Measurements from ENCODE around the gene SLFNL1.

Gene SLFNL1

DNA sequence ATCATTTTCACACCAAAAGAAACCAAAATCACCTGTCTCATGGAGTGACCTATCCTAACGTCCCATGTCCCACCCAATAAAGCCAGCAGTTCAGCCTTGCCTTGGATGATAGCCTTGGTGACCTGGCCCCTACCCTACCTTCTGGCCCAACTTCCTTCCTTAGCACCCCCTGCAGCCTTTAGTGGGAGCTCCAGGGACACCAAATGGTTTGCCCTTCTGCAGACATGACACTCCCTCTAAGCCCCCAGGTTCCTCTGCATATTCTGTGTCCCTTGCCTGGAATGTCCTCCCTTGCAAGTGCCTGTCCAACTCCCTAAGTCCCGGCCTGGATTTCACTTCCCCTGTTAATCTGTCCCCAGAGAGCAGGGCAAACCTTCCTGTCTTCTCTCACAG, 2.2 kb downstream of the SLFNL1 start:
- DNase-seq: no peak

DNA sequence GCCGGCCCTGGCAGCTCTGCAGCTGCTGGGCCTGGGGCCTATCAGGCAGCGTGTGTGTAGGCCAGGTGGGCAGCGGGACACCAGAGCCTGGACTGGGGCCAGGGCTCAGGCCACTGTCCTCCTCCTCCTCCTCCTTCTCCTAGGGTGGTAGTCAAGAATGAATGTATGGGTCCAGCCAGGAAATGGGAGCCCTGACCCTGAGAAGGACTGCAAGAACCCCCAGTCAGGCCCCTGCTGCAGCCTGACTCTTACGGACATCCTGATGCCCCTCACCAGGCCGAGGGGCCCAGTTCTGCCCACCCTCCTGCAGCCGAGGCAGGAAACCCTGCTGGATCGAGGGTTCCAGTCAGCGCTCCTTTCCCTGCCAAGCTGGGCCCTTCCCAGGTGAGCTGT, 3.5 kb downstream of the SLFNL1 start:
- no peak for DNase-seq

DNA sequence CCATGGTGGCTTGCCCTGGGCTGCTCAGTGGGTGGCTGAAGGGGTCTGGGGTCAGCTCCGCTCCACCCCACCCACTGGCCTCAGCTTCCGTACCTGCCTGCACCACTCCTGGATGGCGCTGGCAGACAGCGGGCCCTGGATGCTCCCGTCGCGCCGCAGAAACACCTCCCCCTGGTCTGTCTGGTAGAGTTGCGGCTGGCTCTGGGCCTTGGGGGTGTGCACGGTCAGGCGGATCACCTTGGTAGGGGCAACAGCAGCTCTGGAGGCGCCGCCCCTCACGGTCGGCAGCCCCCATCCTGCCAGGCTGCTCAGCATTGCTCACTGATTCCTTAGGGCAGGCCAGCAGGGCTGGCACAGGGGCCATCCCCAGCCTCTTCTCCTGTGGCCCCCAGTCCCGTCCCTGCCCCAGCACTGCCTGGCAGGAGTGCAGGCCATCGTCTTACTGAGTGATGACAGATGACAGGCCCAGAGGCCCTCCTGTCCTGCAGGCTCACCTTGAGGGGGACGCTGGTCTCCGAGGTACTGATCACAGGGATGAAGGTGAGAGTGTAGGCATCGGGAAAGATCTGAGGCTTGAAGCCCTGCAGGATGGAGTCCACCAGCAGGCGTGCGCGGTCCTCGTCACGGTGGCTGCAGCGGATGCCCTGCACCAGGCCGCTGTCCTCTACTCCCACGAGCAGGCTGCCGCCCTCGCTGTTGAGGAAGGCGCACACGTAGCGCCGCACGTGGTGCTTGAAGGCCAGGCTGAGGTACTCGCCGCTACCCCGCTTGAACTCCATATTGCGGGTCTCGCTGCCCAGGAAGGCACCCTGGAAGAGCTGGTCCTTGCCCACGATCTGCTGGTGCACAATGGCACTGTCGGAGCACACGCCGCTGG, 4.1 kb downstream of the SLFNL1 start:
- no peak for DNase-seq

DNA sequence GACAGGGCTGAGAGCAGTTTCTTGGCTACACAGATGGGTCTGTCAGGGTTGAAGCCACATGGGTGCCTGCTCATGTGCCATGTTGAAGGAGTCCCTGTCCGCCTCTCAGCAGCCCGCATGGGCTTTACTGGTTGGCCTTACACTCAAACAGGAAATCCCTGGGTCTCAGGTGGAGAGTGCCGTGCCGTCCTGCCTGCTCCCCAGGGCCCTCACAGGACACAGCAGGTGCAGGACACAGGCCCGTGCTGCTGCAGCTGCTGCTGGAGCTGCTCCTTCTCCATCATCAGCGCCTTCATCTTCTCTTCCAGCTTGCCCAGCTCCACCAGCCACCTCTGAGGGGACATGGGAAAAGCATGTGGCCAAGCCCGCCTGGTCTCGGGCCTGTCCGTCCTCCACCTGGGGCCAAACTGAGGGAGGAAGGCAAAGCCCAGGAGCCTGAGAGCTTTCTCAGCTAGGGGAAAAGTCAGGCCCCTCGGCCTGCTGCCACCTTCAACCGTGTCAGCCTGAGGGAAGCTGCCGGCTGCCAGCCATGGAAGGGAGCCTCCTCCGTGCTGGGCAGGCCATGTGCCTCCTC, 5.5 kb downstream of the SLFNL1 start:
- no peak for DNase-seq

DNA sequence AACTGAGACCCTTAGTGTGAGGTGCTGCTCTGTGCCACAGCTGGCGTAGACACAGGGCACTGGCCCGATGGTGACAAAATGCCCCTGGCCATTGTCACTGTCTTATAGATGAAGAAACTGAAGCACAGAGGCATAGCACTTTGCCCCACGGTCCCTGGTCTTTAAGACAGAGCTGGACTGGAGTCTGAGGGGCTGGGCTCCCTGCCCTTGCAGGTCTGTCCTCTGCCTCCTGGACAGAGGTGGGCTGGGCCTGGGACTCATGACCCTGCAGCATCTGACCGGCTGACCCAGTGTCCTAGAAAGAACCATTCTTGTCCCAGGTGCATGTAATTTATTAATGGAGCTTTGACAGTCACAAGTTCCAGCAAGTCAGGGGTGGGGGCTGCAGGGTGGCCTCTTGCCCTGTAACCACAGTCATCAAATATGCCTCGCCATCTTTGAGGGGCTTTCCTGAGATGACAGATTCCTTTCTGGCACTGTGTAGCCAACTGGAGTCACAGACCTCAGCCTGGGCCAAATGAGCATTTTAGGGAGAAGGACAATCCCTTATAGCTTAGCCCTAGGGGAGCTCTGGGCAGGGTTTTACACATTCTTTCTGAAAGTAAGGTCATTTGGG, 6.1 kb downstream of the SLFNL1 start:
- no peak for DNase-seq

DNA sequence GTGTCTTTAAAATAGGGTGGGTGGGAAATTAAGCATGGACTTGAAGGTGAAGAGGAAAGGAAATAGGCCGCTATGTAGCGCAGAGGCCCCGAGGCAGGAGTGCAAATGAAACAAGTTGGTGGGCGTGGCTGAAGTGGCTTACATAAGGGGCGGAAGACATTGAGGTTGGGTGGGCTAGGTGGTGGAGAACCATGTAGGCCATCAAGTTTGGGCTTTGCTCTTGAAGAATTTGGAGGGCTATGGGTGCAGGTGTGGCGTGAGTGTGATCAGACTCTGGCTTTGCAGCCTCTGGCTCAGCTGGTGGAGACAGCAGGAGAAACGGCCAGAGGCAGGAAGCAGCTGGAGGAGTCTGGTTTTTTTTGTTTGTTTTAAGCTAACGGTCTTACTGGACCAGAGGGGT, 6.7 kb downstream of the SLFNL1 start:
- no peak for DNase-seq

DNA sequence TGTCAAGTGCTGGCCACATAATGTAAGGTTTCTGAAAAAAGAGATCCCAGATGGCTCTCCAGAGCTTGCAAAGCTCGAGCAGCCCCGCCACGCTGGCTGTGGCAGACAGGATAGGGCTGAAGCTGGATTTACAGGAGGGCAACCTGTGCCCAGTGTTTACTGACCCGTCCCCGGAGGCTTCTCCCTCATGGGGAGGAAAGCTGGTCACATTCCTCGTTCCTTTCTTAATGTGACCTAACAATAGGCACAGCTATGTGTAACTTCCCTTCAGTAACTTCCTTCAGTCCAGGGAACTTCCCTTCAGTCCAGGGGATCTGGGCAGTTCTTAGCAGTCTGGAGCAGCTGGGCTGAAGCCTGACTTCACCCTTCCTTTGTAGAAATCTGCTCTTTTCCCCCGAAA, 7.7 kb downstream of the SLFNL1 start:
- peak; percentile 77 to 86 (median 85) for DNase-seq

DNA sequence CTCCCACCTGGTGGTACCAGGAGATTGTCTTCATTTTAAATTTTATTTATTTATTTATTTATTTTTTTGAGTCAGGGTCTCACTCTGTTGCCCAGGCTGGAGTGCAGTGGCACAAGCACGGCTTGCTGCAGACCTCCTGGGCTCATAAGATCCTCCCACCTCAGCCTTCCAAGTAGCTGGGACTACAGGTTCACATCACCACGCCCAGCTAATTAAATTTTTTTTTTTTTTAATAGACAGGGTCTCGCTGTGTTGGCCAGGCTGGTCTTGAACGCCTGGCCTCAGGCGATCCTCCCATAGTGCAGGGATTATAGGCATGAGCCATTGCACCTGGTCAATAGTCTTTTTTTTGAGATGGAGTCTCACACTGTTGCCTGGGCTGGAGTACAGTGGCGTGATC, 8.5 kb downstream of the SLFNL1 start:
- DNase-seq: no peak

DNA sequence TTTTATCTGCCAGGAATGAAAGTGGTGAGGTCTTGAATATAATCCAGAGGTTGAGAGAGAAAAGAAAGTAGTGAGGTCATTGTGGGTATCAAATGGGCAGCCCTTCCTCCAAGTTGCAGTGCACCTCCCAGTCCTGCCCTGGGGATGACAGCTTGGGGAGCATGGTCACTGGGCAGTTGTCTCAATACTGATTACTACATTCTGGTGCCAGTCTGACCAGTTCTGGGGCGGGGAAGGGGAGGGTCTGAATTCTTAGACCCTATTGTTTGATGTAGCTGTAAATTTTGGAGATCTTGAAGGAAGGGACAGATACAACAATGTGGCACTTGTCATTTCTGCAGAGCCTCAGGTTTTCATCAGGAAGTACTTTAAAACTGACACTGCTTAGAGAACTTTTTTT, 11.2 kb downstream of the SLFNL1 start:
- no peak for DNase-seq

DNA sequence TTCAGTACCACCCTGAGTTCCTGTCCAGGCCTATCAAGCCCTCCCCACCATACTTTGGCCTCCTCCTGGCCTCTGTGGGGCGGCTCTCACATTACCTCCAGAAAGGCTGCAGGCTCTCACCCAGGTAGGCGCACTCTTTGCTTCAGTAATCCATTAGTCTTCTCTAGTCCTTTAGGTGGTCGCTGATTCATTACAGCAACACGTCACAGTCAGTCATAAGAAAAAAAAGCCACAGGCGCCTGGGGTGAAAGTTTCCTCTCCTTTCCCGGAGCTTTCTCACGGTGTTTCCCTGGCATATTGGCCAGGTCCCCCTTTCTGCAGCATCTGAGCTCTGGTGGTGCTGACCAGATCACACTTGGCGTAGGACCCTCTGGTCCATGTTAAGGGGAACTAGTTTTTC, 12.1 kb downstream of the SLFNL1 start:
- DNase-seq: no peak

DNA sequence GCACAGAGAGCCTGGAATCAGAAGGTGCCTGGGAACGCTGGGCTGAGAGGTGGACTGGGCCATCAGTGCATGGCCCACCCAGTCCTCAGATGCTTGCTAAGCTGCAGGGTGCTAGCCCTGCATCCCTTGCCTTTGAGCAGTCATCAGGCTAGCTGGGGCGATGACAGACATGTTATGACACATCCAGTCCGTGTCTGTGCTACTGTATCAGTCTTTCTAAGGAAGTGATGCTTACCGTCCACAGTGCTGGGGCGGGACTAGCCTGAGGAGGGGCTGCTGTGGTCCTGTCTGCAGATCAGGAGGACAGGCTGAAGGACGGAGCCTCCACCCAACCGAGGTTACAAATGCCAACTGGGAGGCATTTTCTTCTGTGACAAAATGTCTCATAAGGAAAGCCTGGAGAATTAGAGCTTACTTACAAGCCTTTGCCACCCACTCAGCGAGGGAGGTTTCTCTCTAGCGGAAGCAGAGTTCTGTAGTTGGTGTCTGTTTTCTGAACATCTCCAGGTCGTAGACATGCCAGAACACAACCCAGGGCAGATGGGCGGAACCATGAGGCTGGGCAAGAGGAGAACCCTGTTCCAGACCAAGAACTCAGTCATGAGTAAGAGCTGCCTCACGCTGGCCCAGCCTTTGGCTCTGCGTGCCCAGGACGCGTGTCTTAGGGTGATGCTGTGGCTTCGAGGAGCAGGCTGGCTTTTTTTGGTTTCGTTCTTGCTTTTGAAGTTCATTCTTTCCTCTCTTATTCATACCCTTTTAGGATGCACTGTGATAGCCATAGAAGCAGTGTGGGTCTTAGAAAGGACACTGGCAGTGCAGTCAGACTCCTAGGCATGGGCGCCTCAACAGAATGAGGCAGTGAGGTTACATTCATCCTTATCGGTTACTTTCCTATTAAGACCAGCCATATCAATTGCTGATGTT, 14.3 kb downstream of the SLFNL1 start:
- no peak for DNase-seq

DNA sequence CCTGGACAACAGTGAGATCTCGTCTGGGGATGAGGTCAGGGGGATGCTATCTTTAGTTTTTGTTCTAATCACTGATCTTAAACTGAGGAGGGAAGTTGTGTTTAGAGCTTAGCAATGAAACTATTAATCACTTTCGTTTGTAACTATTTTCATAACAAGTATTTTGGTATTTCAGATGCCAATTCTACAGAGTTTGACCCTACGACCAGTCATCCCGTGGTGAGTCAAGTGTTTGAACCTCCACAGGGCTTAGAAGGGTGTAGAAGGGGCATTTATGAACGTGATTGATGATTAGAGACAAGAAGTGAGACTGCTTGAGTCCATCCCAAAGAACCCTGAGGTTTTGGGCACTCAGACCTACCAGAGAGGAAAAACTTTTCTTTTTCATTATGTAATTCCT, 15.6 kb downstream of the SLFNL1 start:
- DNase-seq: no peak

DNA sequence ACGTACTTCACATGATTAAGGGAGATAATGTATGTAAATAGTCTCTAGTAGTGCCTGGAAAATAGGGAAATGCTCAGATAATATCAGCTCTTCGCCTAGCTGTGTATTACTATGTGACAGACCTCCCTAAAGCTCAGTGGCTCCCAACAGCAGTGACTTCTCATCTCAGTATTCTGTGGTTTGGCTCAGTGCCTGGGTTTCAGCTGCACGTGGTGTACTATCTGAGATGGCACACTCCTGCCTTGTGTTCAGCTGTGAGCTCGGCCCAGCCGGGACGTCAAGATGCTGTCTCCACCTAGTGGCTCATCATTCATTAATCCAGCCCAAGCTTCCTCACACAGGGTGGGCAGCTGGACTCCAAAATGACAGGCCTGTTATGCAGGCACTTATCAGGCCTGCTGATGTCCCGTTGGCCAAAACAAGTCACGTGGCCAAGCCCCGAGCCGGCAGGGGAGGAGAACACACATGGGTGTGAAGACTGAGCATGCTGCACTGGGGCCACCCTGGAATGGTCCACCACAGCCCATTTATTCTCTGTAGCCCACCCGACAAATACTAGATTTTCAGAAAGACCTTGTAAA, 17.8 kb downstream of the SLFNL1 start:
- peak; percentile 90 to 93 (median 92) for DNase-seq

DNA sequence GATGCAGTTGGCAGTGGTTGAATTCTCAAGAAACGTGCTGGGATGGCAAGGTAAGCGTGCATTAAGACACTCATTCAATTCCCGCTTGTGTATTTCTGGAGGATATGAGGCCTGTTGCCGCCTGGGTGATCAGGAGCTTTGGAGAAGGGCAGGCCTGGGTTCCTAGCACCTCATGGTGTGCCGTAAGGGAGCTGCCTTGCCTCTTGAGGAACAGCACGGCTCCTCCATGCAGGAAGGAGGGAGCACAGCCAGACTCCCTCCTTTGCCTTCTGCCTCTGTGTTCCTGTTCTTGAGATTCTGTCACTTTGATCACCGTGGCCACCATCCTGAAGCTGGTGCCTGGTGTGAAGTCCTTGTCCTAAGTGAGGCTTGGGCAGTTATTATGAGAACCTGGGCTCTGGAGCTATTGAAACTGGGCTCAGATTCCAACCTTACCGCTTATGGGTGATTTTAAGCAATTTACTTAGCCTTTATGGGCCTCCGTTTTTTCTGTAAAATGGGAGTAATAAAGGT, 18.3 kb downstream of the SLFNL1 start:
- no peak for DNase-seq

DNA sequence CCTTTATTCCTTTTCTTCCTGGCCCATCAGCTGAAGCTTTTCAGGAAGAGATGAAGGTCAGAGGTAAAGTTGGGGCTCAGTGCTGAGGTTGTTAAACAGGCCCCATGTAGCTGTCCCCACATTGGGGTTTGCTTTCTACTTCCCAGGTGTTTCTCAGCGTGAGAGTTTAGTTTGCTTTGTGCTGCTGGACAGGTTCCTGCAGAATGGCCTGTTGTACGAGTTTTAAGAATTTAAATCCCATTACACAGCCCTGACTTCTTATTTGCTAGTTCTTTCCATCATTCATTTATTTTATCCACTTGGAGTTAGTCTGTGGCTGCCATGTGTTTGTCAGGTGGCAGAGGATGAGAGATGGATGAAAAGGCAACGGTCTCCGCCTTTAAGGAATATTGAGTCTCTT, 22.9 kb downstream of the SLFNL1 start:
- DNase-seq: no peak

DNA sequence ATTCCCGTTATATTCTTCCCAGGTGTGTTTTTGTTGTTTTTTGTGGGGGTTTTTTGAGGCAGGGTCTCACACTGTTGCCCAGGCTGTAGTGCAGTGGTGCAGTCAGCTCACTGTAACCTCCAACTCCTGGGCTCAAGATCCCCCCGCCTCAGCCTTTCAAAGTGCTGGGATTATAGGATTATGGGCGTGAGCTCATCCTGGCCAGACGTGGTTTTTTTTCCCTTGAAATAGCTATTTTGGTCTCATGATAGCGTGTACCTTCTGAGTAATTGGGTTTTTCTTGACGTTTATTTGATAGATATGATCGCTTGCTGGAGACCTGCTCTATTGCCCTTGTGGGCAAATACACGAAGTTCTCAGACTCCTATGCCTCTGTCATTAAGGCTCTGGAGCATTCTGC, 24.4 kb downstream of the SLFNL1 start:
- DNase-seq: no peak

DNA sequence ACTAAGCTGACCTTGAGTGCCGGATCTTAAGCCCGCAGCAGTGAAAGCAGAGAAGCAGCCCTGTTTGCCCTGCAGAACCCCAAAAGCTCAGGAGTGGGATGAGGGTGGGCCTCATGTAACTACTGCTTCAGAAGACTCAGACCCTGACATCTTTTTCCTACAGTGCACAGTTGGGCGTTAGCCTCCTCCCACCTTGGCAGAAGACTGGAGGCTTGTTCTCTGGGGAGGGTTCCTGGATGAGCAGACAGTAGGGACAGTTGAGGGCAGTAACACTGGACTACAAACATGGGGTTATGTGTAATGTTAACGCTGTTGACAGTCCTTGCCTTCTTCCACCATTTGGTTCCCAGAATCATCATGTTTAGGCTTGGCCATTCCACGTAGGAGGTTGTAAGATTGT, 32.5 kb downstream of the SLFNL1 start:
- DNase-seq: no peak

DNA sequence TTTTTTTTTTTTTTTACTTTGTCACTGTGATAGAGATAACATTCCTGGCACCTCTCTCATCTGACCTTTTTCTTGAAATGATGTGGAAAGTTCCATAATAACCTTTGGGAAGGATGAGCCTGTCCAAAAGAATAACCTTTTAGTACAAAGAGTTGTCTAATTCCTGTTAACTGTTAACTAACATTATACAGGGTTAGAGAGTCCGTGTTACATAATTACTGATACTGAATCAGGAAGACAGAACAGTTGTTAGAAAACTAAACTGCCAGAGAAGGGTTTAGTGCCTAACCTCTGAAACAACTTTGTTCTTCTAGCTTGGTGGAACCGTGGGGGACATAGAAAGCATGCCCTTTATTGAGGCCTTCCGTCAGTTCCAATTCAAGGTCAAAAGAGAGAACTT, 33.2 kb downstream of the SLFNL1 start:
- no peak for DNase-seq

DNA sequence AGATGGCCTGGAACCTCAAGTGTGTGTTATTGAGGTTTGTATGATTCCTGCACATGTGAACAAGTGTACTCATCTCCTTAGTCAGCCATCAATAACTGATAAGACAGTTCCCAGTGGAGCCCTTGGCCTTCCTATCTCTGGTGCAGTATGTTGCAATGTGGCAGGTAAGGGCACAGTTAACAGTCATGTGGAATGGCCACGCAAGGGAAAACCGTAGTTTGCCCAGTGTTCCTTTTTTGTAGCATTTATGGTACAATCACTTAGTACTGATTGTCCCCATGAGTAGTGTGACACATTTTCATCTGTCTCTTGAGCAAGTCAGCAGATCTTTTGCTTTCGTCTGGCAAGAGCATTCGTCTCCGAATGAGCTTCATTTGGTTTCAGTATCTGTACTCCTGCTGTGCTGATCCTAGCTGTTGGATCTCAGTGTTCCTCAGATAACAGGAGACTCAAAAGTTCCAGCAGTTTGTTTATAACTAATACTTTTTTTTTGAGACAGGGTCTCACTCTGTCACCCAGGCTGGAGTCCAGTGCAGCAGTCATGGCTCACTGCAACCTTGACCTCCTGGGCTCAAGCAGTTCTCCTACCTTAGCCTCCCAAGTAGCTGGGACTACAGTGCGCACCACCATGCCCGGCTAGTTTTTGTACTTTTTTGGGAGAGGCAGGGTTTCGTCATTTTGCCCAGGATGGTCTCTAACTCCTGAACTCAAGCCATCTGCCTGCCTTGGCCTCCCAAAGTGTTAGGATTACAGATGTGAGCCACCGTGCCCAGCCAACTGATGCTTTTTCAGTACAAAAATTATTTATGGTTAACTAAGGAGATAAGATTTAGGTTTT, 33.9 kb downstream of the SLFNL1 start:
- DNase-seq: no peak

DNA sequence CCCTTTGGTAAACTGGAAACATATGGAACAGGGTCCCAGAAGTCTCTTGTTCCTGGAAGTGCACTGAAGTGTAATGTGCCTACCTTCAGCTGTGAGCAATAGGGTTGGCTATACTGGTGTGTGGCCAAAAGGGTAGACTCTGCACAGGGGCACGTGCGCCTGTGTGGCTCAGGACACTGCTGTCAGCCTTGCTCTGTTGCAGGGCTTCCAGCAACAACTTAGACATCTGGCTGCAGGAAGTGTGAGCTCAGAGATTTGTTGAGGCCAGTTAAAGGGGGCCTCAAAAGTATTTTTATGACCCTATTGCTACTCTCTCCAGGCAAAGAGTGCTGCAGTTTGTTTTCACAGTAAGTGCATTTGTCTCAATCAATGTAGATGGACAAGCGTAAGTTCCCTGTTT, 34.6 kb downstream of the SLFNL1 start:
- no peak for DNase-seq

DNA sequence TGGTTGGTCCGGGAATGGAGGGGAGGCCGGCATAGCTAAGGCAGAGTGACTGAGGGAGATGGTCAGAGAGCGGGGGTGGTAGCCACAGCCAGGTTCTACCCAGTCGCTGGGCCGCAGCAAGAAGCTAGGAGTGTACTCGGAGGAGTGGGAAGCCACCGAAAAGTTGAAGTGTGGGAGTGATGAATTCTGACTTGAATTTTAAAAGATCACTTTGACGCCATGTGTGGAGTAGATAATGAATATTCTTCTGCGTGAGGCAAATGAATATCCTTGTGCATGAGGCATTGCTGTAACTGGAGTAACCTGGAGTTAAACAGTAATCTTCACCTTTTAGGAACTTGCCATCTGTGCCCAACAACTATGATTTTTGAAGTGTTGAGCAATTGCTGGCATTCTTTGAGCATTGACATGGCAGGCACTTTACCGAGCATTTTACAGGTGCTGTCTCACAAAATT, 35.2 kb downstream of the SLFNL1 start:
- DNase-seq: no peak

DNA sequence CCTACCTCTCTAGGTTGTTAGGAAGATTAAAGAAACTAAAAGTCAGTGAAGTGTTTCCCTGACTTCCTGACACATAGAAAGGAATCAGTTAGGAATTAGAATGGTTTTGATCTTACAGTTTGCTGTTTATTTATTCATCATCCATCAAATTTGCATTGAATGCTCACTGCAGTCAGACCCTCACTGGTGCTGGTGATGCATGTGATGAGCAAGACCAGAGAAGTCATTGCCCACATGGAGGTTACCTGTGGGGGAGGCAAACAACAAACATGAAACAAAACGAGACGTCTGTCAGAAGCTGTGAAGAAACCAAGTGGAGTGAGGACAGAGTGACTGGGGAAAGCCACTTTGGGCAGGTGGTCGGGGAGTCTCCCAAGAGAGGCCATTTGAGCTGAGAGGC, 35.6 kb downstream of the SLFNL1 start:
- no peak for DNase-seq
